GM18519 (cell line): ENCODE measurements around the gene MYO1D.

Experiments
- ATAC-seq: cut with Tn5 transposase; IDR thresholded peaks from one replicate; pipeline ENCODE4 v1.9.1; 2021; ENCODE audit warnings: mild to moderate bottlenecking, moderate library complexity; ENCODE audit not compliant: unreplicated experiment, low FRiP score

MYO1D gene

GRCh38 chr17:32519228-32520103, 357.5 kb downstream of the MYO1D start:
- ATAC-seq, result no peak

GRCh38 chr17:32518646-32519227, 358.2 kb downstream of the MYO1D start:
- ATAC-seq, result no peak

GRCh38 chr17:32517982-32518381, 358.9 kb downstream of the MYO1D start:
- ATAC-seq, result no peak

GRCh38 chr17:32516940-32517701, 359.8 kb downstream of the MYO1D start:
- ATAC-seq, result no peak

DNA sequence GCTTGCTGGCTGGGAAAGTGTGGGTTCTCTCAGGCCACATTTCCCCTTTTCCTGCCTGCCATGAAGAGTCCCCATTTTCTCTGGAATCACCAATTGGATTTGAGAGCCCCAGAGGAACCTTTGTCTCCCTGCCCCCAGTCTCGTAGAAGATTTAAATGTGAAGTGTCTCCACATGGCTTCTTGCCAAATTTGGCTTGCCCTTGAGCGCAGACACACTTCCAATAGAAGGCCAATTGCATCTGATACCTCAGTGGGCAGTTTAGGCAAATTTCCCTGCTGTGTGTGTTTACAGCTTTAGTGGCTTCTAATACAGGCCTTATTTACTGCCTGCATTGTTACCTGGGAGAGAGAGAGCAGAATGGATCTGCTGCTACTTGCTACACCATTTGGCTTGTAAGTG, 360.5 kb downstream of the MYO1D start:
- ATAC-seq, result no peak

DNA sequence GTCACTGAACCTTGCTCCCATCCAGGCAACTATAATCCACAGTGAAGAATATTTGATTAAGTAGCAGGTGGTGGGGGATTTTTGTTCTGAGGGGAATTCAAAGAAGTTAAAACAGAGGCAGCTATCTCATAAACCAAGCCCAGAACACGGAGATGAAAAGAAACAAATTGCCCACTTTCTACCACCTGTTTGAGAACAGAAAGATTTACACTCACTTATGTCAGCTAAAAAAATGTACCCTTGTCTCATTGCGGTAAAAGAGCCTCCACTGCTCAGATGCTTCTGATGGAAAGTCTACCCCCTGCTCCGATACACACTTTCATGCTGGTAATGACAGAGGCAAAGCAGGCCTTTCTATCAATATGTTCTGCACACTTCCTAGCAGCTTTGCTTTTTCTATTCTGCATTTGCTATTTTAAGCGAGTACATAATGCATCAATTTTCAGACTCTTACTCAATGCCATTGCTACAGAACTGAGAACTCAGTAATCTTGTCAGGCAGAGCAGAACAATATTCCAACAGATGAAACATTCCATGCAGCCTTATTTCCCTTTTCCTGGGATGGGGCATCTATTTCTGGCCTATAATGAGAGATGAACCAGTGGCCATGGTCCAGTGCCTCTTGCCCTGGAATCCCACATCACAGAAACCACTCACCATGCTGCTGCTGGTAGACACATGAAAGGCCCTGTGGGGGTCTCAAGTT, 361.1 kb downstream of the MYO1D start:
- ATAC-seq, result peak; percentile 34

DNA sequence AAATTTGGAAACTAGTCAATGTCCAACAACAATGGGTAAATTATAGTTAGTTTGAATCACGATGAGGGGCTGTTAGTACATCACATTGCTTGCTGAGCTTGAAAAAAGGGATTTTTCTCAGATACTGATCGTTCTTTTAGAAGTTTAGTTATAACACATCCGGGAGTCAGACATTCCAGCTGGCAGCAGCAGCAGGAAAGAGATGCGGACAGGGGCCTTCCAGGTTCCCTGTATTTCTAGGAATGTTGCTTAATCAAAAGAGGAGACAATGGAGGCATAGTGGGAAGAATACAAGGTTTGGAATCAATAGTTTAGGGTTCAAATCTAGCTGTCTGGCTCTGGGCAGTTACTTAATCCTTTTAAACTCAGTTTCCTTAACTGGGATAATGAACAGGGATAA, 362.3 kb downstream of the MYO1D start:
- no peak for ATAC-seq

GRCh38 chr17:32513579-32513978, 363.3 kb downstream of the MYO1D start:
- ATAC-seq, result no peak

DNA sequence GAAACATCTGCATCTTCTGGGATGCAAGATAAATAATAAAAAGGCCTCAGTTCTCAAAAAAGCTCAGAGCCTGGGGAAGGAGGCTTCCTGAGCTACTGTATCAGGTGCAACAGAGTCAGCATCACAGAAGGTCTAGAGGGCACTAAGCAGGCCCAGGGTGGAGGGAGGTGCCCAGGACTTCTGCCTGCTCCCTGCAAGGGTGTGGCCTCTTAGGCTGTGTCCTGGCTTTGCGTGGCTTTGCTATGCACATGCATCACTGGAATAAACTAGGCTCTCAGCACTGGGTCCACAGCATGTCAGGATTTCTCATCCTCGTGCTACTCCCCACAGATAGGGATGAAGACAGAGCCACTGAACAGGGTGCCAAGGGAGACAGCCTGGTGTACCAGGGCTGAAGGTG, 364.6 kb downstream of the MYO1D start:
- ATAC-seq, result no peak

GRCh38 chr17:32510466-32510865, 366.5 kb downstream of the MYO1D start:
- ATAC-seq, result no peak

DNA sequence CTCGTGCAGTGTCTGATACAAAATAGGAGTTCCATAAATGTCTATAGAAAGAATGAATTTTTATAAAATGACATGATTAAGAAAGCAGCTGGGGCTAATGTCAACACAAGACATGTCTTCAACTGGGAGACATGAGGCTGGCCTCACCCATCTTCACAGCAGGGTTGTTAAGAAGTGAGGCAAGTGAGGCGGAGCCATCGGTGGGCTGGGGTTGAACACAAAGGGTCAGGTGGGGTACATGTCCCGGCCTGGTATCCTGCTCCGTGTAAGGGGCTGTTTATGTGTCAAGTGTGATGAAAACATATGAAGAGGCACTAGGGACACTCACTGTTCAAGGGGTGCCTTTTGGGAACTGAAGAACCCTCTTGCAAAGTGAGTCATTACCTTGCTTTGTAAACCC, 368.0 kb downstream of the MYO1D start:
- no peak for ATAC-seq

- ATAC-seq, result no peak
Observed at GRCh38 chr17:32504166-32504990, 372.5 kb downstream of the MYO1D start.

DNA sequence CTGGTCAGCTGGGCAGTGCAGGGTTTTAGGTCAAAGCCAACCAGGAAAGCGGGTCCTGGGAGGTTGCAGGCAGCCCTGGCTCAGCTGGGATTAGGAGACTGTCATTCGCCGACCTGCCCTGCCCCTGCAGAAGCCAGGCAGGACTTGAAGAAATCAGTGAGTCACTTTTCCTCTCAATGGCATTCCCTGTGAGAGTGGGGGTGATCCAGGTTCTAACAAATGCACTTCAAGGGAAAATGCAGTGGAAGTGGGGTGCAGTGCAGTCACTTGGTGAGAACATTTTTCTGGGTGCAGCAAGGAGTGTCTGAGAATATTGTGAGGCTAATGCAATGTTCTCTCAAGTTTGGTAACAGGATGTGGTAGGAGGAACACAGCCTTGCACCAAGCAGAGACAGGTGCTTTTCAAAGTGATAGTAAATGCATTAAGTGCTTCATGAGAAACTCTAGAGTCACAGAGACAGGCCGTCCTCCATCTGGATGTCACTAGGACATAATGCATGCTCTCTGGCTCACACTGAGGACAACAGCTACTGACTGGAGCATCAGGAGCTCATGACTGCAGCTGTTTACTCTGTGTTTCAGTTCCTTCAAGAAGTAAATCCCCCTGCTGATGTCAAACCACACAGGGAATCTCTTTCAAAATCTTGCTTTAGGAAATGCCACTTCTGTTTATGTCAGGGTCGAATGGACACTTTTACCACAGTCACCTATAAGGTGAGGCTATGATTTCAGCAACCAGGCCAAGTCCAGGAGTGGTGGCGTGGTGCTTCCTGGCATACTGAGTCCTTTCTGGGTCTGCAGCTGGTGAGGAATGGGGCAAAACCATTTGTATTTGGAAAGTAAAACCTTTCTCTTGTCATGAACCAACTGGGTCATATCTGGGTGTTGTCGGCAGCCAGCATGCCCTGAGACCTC, 373.4 kb downstream of the MYO1D start:
- ATAC-seq, result peak; percentile 71

- no peak for ATAC-seq
Observed at GRCh38 chr17:32502710-32503109, 374.2 kb downstream of the MYO1D start.

DNA sequence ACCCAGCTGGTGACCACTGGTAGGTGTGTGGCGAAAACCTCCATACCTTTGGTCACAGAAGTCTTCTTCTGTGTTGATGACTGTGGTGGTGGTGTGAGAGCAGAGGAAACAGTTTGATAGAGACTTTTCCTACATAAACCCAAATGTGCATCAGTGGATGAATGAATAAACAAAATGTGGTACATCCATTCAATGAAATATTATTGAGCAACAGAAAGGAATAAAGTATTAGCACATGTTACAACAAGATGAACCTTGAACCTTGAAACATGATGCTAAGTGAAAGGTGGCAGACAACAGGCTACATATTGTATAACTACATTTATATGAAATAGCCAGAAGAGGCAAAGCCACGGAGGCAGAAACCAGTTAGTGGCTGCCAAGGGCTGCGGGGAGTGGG, 374.9 kb downstream of the MYO1D start:
- ATAC-seq, result no peak

- ATAC-seq, result no peak
Observed at GRCh38 chr17:32498391-32498790, 378.5 kb downstream of the MYO1D start.

DNA sequence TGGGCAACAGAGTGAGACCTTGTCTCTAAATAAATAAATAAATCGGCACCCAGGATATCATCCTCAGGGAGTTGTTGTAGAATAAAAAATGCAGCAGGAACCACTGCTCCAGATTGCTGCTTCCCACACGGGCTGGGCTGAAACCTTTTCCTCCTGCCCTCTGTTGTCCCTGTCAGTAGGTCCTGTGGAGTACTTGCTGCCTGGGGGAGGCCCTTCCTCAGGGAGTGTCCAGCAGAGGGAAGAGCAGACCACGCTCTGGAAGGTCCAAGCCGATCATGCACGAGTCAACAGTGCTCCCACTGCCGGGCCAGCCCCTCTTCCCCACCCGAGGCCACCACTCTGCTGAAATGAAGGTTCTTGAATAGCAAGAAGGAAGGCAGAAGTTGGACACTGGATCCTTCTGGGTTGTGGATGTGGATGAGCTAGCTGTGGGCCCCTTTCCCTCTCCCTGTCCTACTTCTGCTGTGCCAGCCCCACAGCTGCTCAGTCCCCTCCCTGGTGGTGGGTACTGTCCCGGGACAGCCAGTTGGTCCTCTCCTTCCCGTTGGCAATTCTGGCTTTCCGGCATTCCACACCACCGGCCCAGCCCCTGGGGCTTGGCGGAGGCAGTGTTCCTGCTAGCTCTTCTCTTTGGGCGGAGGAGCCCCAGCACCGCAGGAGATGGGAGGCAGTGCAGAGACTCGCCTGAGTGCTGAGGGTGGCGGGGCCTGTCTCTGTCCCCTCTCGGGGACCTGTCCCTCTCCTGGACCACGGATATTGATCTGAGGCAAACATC, 379.3 kb downstream of the MYO1D start:
- ATAC-seq, result no peak

DNA sequence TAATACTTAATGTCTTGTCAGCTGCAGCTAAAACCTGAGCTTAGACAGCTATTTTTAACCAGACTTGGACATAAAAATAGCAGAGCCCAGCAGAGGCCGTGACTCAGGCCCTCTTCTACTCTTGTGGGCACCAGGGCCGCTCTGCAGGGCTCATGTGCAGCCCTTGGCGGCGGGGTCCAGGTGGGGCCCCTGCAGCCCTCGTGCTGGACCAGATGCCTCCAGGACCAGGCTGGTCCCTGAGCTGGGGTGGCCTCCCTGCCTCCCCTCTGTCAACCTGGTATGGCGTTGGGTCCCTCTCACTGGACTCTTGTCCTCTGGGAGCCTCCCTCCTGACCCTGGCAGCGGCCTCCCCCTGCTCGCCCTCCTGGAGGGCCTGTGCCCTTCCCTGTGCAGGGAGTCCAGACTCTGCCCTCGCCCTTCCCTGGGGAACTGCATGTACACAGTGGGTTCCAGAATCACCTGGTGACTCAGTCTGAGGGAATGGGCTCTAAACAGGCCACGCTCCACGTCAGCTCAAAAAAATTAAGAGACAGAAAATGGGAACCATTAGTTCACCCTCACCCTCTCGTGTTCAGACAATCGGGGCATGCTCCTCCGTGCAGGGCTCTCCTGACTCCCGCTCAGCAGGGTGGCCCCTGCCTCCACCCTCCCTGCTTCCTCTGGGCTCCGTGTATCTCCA, 380.4 kb downstream of the MYO1D start:
- ATAC-seq, result no peak
